Endothelial cell (in vitro differentiated cells): ENCODE data around the gene FADS1. TPM values are rescaled to one million over a fixed set of nuclear protein-coding genes. Genes with fewer than 3 reads are reported as not detected.

ENCODE experiments used
- DNase-seq: peaks from one replicate; pipeline ENCODE4 v3.0.0; 2021; ENCODE audit warnings: low spot score
- H3K27ac Mint-ChIP-seq: one replicate; pipeline ENCODE4 v1.8.0; 2021; ENCODE audit warnings: mixed read lengths, inconsistent platforms; ENCODE audit not compliant: unreplicated experiment
- H3K27me3 Mint-ChIP-seq: one replicate; pipeline ENCODE4 v1.8.0; 2021; ENCODE audit warnings: mild to moderate bottlenecking, moderate library complexity, mixed read lengths, inconsistent platforms; ENCODE audit not compliant: unreplicated experiment
- H3K36me3 Mint-ChIP-seq: one replicate; pipeline ENCODE4 v1.8.0; 2021; ENCODE audit warnings: mild to moderate bottlenecking, low read depth, mixed read lengths, inconsistent platforms; ENCODE audit not compliant: unreplicated experiment
- H3K4me1 Mint-ChIP-seq: one replicate; pipeline ENCODE4 v1.8.0; 2021; ENCODE audit warnings: mild to moderate bottlenecking, mixed read lengths, inconsistent platforms; ENCODE audit not compliant: unreplicated experiment
- H3K4me3 Mint-ChIP-seq: one replicate; pipeline ENCODE4 v1.8.0; 2021; ENCODE audit warnings: mild to moderate bottlenecking, mixed read lengths, inconsistent platforms; ENCODE audit not compliant: unreplicated experiment
- H3K9me3 Mint-ChIP-seq: one replicate; pipeline ENCODE4 v1.8.0; 2021; ENCODE audit warnings: mixed read lengths, inconsistent platforms; ENCODE audit not compliant: unreplicated experiment
- CTCF ChIP-seq: fragments of 200-600 bp; sonication (generic); IDR thresholded peaks from one replicate; pipeline ENCODE4 v1.5.0; 2021; ENCODE audit warnings: antibody characterized with exemption; ENCODE audit not compliant: unreplicated experiment
- total RNA-seq: library from RNA; stranded (reverse); fragmentation: NEBNext Ultra II Directional; extraction: Animal tissue kit (Norgen Biotek cat#: 25700); gene quantifications from one replicate; pipeline ENCODE4 v1.2.1, GENCODE V29; 2021; ENCODE audit not compliant: unreplicated experiment

Gene FADS1
- total RNA-seq, 1 donor from 2014 or later = 102 TPM

- no peak overlapping the region for H3K4me3 Mint-ChIP-seq
- DNase-seq = no peak
- H3K27ac Mint-ChIP-seq = peak overlapping the region; percentile 48
- peaks cover 48% of the 10 kb centered on the region for H3K36me3 Mint-ChIP-seq
- TF ChIP-seq CTCF = no peak
- H3K27me3 Mint-ChIP-seq = peaks cover 15% of the 10 kb centered on the region
- H3K9me3 Mint-ChIP-seq = no peaks in the 10 kb centered on the region
- H3K4me1 Mint-ChIP-seq = peaks cover 5% of the 10 kb centered on the region
Measured at GRCh38 chr11:61854966-61855714, 38.3 kb upstream of the FADS1 start.

GRCh38 chr11:61854206-61854895 is 37.5 kb upstream of the FADS1 start:
- peaks cover 16% of the 10 kb centered on the region for H3K27me3 Mint-ChIP-seq
- H3K4me1 Mint-ChIP-seq = peaks cover 5% of the 10 kb centered on the region

GRCh38 chr11:61853698-61854169 is 36.9 kb upstream of the FADS1 start:
- Mint-ChIP-seq H3K27me3 (peaks cover 14% of the 10 kb centered on the region), H3K27ac (no peak overlapping the region), H3K4me1 (peaks cover 5% of the 10 kb centered on the region), H3K36me3 (peaks cover 42% of the 10 kb centered on the region), H3K4me3 (no peak overlapping the region), H3K9me3 (no peaks in the 10 kb centered on the region)
- TF ChIP-seq CTCF = no peak
- no peak for DNase-seq

More at GRCh38 chr11:61854206-61854895, 37.5 kb upstream of the FADS1 start:
- H3K4me3 Mint-ChIP-seq = no peak overlapping the region
- H3K9me3 Mint-ChIP-seq = no peaks in the 10 kb centered on the region
- TF ChIP-seq CTCF = no peak
- DNase-seq = no peak
- no peak overlapping the region for H3K27ac Mint-ChIP-seq
- peaks cover 44% of the 10 kb centered on the region for H3K36me3 Mint-ChIP-seq

- peaks cover 5% of the 10 kb centered on the region for H3K4me1 Mint-ChIP-seq
- peak overlapping the region; percentile 64 for H3K27ac Mint-ChIP-seq
- H3K36me3 Mint-ChIP-seq = peaks cover 57% of the 10 kb centered on the region
- TF ChIP-seq CTCF = no peak
- H3K27me3 Mint-ChIP-seq = peaks cover 14% of the 10 kb centered on the region
- DNase-seq = no peak
- no peak overlapping the region for H3K4me3 Mint-ChIP-seq
- no peaks in the 10 kb centered on the region for H3K9me3 Mint-ChIP-seq
Measured at GRCh38 chr11:61851900-61852295, 35.1 kb upstream of the FADS1 start.
